Endometrium (tissue), 2 donors: ENCODE results near the gene AUNIP.
A peak's percentile ranks its signal among the peaks of the same experiment; 100 is the strongest.

Source experiments
- FAIRE-seq: peaks from 2 replicates; lab custom pipeline; 2012; peaks lifted over from hg19 to GRCh38; lab: Jason Lieb, UNC
- donor health status: control.
- donor health status: control.

Gene AUNIP

GRCh38 chr1:25888426-25888987 lies 29.2 kb upstream of the AUNIP start:
- no peak for FAIRE-seq

DNA sequence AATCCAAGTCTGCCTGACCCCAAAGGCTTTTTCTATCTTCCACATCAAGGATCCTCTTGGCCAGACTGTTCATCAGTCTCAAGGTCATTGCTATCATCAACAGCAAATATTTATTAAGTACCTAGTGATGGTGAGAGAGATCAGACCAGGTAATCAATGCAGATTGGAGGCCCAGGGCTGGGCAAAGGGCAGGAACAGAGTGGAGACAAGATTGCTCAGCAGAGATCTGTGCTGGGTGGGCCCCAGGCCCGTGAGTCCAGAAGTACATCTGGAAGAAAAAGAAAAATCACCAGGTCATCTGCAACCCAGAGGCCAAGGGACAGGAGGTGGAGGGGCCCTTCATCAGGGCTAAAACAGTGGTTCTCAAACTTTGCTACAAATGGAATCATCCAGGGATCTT lies 26.3 kb upstream of the AUNIP start:
- FAIRE-seq, result no peak

DNA sequence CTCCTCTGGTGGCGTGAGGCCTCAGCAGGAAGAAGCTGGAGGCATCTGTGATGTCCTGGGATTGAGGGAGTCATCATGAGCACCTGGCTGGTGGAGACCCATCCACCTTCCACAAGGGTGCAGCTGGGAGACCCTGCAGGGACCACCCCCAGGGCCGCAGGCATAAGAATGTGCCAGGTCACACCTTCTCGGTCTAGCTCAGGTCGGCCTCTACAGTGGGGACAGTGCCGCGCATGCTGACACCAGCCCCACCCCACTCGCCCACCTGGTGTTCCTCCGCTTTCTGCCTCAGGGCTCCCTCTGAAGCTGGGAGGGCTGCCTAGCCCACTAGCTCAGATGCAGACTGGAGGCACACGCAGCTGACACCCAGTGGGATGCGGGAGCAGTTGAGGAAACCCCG lies 22.0 kb upstream of the AUNIP start:
- no peak for FAIRE-seq

GRCh38 chr1:25880518-25880917 lies 21.3 kb upstream of the AUNIP start:
- FAIRE-seq, result no peak

DNA sequence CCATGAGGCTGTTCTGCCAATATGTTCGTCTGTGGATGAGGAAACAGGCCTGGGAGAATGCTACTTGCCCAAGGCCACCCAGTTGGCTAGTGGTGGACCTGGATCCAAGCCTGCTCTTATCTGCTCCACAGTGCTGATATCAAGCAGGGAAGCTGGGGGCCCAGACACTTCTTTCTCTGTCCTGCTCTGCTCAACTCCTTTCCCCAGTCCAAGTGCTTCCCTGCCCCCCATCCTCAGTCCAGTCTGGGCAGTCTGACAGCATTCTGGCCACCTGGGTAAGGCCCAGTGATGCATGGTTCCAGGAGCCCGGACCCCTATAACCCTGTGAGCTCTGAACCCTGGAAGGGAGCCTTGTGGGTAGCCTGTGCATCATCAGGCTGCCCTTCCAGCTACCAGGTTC lies 20.4 kb upstream of the AUNIP start:
- no peak for FAIRE-seq

GRCh38 chr1:25878690-25879089 lies 19.4 kb upstream of the AUNIP start:
- FAIRE-seq, result no peak

DNA sequence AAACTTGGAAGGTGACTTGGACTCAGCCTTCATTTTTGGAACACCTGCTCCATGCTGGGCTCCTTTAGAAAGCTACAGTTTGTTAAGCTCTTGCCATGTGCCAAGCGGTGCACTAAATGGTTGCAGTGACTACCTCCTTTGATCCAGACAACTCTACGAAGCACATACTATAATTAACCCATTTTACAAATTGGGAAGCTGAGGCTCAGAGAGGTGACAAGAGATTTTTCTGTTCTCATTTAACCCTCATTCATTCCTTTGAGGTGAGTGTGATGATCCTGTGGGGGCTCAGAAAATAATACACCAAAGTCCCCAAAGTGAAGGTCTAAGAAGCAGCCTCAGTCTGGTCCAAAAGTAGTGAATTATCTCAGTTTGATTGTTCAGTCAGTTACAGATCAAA lies 17.9 kb upstream of the AUNIP start:
- FAIRE-seq, result no peak

GRCh38 chr1:25876693-25877077 lies 17.4 kb upstream of the AUNIP start:
- FAIRE-seq, result no peak

- no peak for FAIRE-seq
Observed at GRCh38 chr1:25875856-25876692, 16.8 kb upstream of the AUNIP start.

DNA sequence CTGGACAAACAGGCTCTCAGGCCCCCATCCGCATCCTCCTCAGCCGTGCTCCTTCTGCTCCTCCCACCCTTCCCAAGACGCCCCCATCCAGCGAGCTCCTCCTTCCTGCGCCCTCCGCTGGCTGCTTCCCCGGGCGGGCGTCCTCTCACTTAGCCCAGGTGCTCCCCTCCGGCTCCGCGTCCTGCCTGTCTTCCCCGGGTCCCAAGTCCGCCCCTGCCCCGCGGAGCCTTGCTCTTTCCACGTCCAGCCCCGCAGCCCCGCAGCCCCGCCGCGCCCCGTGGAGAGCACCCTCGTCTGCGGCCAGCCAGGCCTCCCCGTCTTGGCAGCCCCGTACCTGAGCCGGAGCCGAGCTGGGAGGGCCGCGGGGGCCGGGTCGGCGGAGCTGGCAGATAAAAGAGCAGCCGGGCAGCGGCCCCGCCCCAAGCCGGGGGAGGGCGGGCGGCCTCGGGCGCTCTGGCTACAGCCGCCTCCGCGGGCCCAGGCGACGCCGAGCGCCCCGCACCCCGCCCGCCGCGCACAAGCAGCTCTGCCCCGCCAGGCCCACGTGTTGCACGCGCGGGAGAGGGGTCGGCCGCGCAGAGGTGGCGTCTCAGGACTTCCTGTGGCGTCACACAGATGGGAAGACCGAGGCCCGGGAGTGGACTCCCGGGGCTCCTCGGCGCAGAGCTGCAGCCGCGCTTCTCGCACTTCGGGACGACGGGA lies 16.0 kb upstream of the AUNIP start, which contains the start of gene PAQR7:
TSS of gene PAQR7 (minus strand) at position 555 of the 702 bp plus-strand sequence. CDS start 11,869 bp downstream, outside the sequence.
- FAIRE-seq, result no peak

DNA sequence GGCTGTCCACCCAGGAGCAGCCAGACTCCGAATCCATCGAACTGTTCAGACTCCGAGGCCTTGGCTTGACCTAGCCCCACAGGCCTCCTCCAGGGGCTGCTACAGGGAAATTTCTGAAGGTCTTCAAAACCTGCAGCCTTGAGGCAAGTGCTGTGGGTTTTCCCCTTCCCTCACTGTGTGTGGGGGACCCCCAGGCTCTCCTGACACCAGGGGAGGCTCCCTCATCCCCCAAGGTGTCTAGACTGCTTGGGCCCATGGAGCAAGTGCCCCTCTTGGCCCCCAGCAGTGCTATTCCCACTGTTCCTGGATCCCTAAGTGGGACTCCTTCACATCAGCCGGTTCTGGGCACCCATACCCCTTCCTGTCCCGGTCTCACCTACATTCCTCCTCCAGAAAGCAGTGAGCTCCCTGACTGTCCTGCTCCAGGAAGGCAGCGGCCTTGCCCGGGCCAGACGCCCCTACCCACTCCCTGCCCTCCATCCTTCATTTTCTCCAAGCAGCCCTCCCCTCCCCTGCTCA lies 15.4 kb upstream of the AUNIP start:
- FAIRE-seq, result no peak

DNA sequence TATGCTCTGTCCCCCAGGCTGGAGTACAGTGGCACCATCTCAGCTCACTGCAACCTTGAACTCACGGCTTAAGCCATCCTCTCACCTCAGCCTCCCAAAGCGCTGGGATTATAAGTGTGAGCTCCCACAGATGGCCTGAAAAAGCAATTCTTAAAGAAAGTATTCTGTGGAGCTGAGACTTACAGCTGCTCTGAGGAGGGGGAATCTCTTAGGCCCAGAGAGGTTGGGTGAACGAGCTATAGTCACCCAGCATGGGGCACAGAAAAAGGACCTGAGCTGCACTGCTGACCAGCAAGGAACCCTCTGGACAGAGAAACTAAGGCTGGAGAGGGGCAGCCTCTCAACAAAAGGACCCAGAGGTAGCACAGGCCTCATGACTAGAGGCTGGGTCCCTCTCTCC lies 15.0 kb upstream of the AUNIP start:
- FAIRE-seq, result no peak

- no peak for FAIRE-seq
Observed at GRCh38 chr1:25873120-25873519, 13.9 kb upstream of the AUNIP start.

DNA sequence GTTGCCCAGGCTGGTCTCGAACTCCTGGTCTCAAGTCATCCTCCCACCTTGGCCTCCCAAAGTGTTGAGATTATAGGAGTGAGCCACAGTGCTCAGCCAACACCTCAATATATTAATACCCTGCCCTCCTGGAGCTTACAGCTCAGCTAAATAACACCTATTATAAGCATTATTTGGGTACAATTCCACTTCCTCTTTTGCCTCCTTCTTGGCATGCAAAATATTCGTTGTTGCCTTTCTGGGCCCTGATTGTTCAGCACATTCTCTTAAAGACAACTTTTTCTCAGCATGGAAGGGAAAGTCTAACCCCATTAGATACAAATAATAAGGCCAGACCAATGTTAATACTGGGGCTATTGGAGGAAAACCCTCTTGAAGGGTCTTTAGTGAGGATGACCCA lies 13.5 kb upstream of the AUNIP start:
- no peak for FAIRE-seq

- FAIRE-seq, result no peak
Observed at GRCh38 chr1:25871704-25872494, 12.6 kb upstream of the AUNIP start.

GRCh38 chr1:25871086-25871703 lies 11.9 kb upstream of the AUNIP start:
- no peak for FAIRE-seq

DNA sequence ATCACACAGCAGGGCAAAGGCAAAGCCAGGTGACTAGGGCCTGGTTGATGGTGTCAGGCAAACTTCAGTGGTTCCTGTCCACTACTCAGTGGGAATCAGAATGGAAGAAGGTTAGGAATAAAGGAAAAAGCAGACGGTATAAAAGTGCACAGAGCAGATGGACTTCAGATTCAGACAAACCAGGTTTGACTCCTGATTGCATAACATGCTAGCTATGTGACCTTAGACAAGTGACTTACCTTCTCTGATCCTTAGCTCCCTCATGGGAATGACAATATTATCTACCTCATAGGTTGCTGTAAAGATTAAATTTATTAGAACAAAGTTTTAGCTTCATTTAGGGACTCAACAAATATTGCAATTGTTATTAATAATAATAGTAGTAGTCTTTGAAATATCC lies 11.4 kb upstream of the AUNIP start:
- no peak for FAIRE-seq

GRCh38 chr1:25869909-25870606 lies 10.8 kb upstream of the AUNIP start:
- no peak for FAIRE-seq

GRCh38 chr1:25867210-25867991 lies 8.1 kb upstream of the AUNIP start:
- peak; percentile 37 for FAIRE-seq

GRCh38 chr1:25866288-25866687 lies 7.0 kb upstream of the AUNIP start:
- FAIRE-seq, result no peak
